IMR-90 (cell line): ENCODE data around the gene GNL2. TPM values are rescaled to one million over a fixed set of nuclear protein-coding genes. Genes with fewer than 3 reads are reported as not detected.

ENCODE experiments used
- ATAC-seq: fragments of 200-7000 bp; cut with Tn5 transposase; 2 replicates; pipeline ENCODE4 v1.9.1; 2020; ENCODE audit warnings: low read depth, mild to moderate bottlenecking, moderate library complexity
- BruUV-seq: library from RNA; stranded (reverse); fragments of 400-500 nt; replicated peaks from 2 replicates; lab custom pipeline; 2021; lab: Mats Ljungman, UMichigan
- CTCF ChIA-PET: fragments of 300-600 bp; formaldehyde crosslinking; extraction: SDS; loops from one replicate; lab custom pipeline; 2021; ENCODE audit warnings: antibody characterized with exemption; lab: Yijun Ruan, JAX
- POLR2A ChIA-PET: fragments of 300-600 bp; sonication (Branson Sonifier 250); formaldehyde crosslinking; loops from one replicate; lab custom pipeline; 2022; ENCODE audit warnings: antibody characterized with exemption; ENCODE audit not compliant: unreplicated experiment; lab: Charles Lee
- DNase-seq: peaks from one replicate; pipeline ENCODE4 v3.0.0; 2013
- H2AFZ ChIP-seq: replicated peaks from 2 replicates; pipeline ENCODE3; 2013; ENCODE audit warnings: low read length, mild to moderate bottlenecking; ENCODE audit not compliant: poor library complexity
- H2AK5ac ChIP-seq: 2 replicates; pipeline ENCODE4 v1.6.1; 2013; ENCODE audit warnings: low read depth, low read length, inconsistent platforms
- H2AK9ac ChIP-seq: replicated peaks from 2 replicates; pipeline ENCODE3; 2013; ENCODE audit warnings: mild to moderate bottlenecking, low read depth, low read length, moderate library complexity; ENCODE audit not compliant: poor library complexity
- H2BK120ac ChIP-seq: 2 replicates; pipeline ENCODE4 v1.6.1; 2013; ENCODE audit warnings: low read depth, low read length, inconsistent platforms
- H2BK15ac ChIP-seq: 3 replicates; pipeline ENCODE4 v1.6.1; 2013; ENCODE audit warnings: low read depth, low read length, inconsistent platforms
- H2BK20ac ChIP-seq: 2 replicates; pipeline ENCODE4 v1.6.1; 2013; ENCODE audit warnings: low read depth, mild to moderate bottlenecking, inconsistent platforms, low read length, moderate library complexity
- H2BK5ac ChIP-seq: 2 replicates; pipeline ENCODE4 v1.6.1; 2013; ENCODE audit warnings: mild to moderate bottlenecking, low read depth, low read length, inconsistent platforms; ENCODE audit not compliant: poor library complexity, severe bottlenecking
- H3K14ac ChIP-seq: replicated peaks from 2 replicates; pipeline ENCODE4 v1.6.1; 2013; ENCODE audit warnings: low read depth, low read length, inconsistent platforms
- H3K18ac ChIP-seq: 2 replicates; pipeline ENCODE4 v1.6.1; 2013; ENCODE audit warnings: low read depth, low read length, control low read depth
- H3K23ac ChIP-seq: 2 replicates; pipeline ENCODE4 v1.6.1; 2013; ENCODE audit warnings: low read depth, low read length, inconsistent platforms
- H3K27ac ChIP-seq: 2 replicates; pipeline ENCODE4 v1.5.1; 2013; ENCODE audit warnings: mild to moderate bottlenecking, control low read depth, low read length; ENCODE audit not compliant: insufficient read depth
- H3K27me3 ChIP-seq: 2 replicates; pipeline ENCODE4 v1.6.1; 2013; ENCODE audit warnings: low read length; ENCODE audit not compliant: control insufficient read depth, insufficient read depth
- H3K36me3 ChIP-seq: 2 replicates; pipeline ENCODE4 v1.6.1; 2013; ENCODE audit warnings: low read length, mixed read lengths; ENCODE audit not compliant: control insufficient read depth, insufficient read depth
- H3K4ac ChIP-seq: 2 replicates; pipeline ENCODE4 v1.6.1; 2013; ENCODE audit warnings: low read depth, low read length, inconsistent platforms
- H3K4me1 ChIP-seq: 2 replicates; pipeline ENCODE4 v1.6.1; 2013; ENCODE audit warnings: low read length, mixed read lengths; ENCODE audit not compliant: control insufficient read depth, insufficient read depth
- H3K4me2 ChIP-seq: 2 replicates; pipeline ENCODE4 v1.6.1; 2013; ENCODE audit warnings: low read depth, mild to moderate bottlenecking, control low read depth, low read length, moderate library complexity
- H3K4me3 ChIP-seq: 2 replicates; pipeline ENCODE4 v1.5.1; 2013; ENCODE audit warnings: low read depth, mild to moderate bottlenecking, control low read depth, low read length, moderate library complexity; ENCODE audit not compliant: insufficient read depth
- H3K56ac ChIP-seq: 2 replicates; pipeline ENCODE4 v1.6.1; 2013; ENCODE audit warnings: low read length, inconsistent platforms; ENCODE audit not compliant: insufficient read depth; ENCODE audit errors: extremely low read depth
- H3K79me1 ChIP-seq, 2 experiments: 2 replicates each; pipeline ENCODE4 v1.6.1; 2013; ENCODE audit warnings: low read length in 2 of 2, inconsistent platforms in 1 of 2, low read depth in 1 of 2
- H3K9ac ChIP-seq: 2 replicates; pipeline ENCODE4 v1.6.1; 2013; ENCODE audit warnings: low read depth, low read length, control low read depth
- H3K9me1 ChIP-seq: 2 replicates; pipeline ENCODE4 v1.6.1; 2013; ENCODE audit warnings: low read length, inconsistent platforms; ENCODE audit not compliant: insufficient read depth
- H3K9me3 ChIP-seq: 2 replicates; pipeline ENCODE4 v1.6.1; 2013; ENCODE audit warnings: low read length; ENCODE audit not compliant: control insufficient read depth, insufficient read depth
- H4K20me1 ChIP-seq: 2 replicates; pipeline ENCODE4 v1.6.1; 2013; ENCODE audit warnings: low read length, inconsistent platforms; ENCODE audit not compliant: insufficient read depth
- H4K5ac ChIP-seq: 2 replicates; pipeline ENCODE4 v1.6.1; 2013; ENCODE audit warnings: mild to moderate bottlenecking, low read depth, low read length, control low read depth
- H4K8ac ChIP-seq, 2 experiments: 2 replicates each; pipeline ENCODE4 v1.6.1; 2013; ENCODE audit warnings: low read depth in 2 of 2, low read length in 2 of 2, control low read depth in 1 of 2, inconsistent platforms in 1 of 2
- H4K91ac ChIP-seq: 2 replicates; pipeline ENCODE4 v1.6.1; 2013; ENCODE audit warnings: low read depth, low read length, inconsistent platforms; ENCODE audit not compliant: insufficient read depth
- CEBPB ChIP-seq: IDR thresholded peaks from 2 replicates; pipeline ENCODE4 v1.6.1; 2012; ENCODE audit warnings: low read depth, low read length, improper control_type of control experiment
- MAZ ChIP-seq: IDR thresholded peaks from 2 replicates; pipeline ENCODE4 v1.6.1; 2012; ENCODE audit warnings: low read depth, mild to moderate bottlenecking, low read length, improper control_type of control experiment, moderate library complexity, borderline replicate concordance
- SMC3 ChIP-seq: fragments of 150-350 bp; IDR thresholded peaks from 2 replicates; pipeline ENCODE4 v1.6.1; 2016; ENCODE audit warnings: low read depth, mild to moderate bottlenecking, antibody characterized with exemption, low read length, moderate library complexity
- WGBS, 2 experiments: methylation state at CpG; one replicate each; pipeline versions ENCODE4 v1.1.5 to v1.1.7; 2013; ENCODE audit warnings: missing lambda C conversion rate in 2 of 2; ENCODE audit not compliant: insufficient read length in 1 of 2; ENCODE audit errors: extremely low coverage in 2 of 2; 5-methylcytosine and 5-hydroxymethylcytosine counted together
- dilution Hi-C: fragments of 300-500 bp; cut with HindIII; formaldehyde crosslinking; loops from one replicate; pipeline ENCODE4 v1.14.3; 2018; ENCODE audit warnings: low sequenced_read_pairs; ENCODE audit not compliant: unreplicated experiment
- in situ Hi-C: fragments of 300-500 bp; cut with MboI; formaldehyde crosslinking; loops from 3 replicates; pipeline ENCODE4 v1.14.3; 2019; ENCODE audit warnings: low sequenced_read_pairs, inconsistent platforms, mixed read lengths
- intact Hi-C: fragments of 100-400 bp; cut with micrococcal nuclease; formaldehyde crosslinking; loops from 2 replicates; pipeline ENCODE4 v1.10.0; 2022
- polyA plus RNA-seq, 3 experiments: library from polyadenylated mRNA; depleted of rRNA; stranded (reverse); fragments of >200 nt; gene quantifications; 2 replicates each; pipeline ENCODE4 v1.2.3, GENCODE V29; 2012; ENCODE audit warnings: low replicate concordance in 1 of 3
- total RNA-seq: library from RNA; depleted of rRNA; stranded (reverse); fragments of >200 nt; gene quantifications from 2 replicates; pipeline ENCODE4 v1.2.3, GENCODE V29; 2012

Gene GNL2
- total and polyA plus RNA-seq, 2 of the 4 experiments (the other 2 are of a cell fraction), result 42.9 to 77.4 TPM

- Histone ChIP-seq H2BK15ac (no peak overlapping the region), H4K5ac (no peak overlapping the region), H2BK5ac (no peak overlapping the region), H3K27ac (no peak overlapping the region), H3K23ac (no peak overlapping the region), H3K56ac (no peak overlapping the region), H3K79me1 (no peaks in the 10 kb centered on the region), H3K18ac (no peak overlapping the region), H2BK120ac (no peak overlapping the region), H3K9ac (no peak overlapping the region), H3K9me3 (no peaks in the 10 kb centered on the region; the same call in 1 of the 2 replicates), H3K36me3 (no peaks in the 10 kb centered on the region), H2AK5ac (no peak overlapping the region), H3K4me2 (no peak overlapping the region), H4K91ac (no peak overlapping the region), H3K4ac (no peak overlapping the region), H4K20me1 (no peaks in the 10 kb centered on the region), H2AFZ (no peak overlapping the region), H3K4me1 (no peaks in the 10 kb centered on the region), H3K9me1 (no peaks in the 10 kb centered on the region), H3K4me3 (no peak overlapping the region), H3K14ac (no peak overlapping the region), H3K27me3 (peaks cover 73% of the 10 kb centered on the region), H2BK20ac (no peak overlapping the region), H2AK9ac (no peak overlapping the region), H4K8ac (no peak overlapping the region)
- ChIA-PET POLR2A (no interaction called here), CTCF (no interaction called here)
- ATAC-seq (no peak), DNase-seq (no peak)
- WGBS, 2 experiments, result no CpG with 5 or more reads among the region's 6 CpGs
- intact Hi-C loops (no loop called here), dilution Hi-C loops (no loop called here), in situ Hi-C loops (no loop called here)
- BruUV-seq, result no TSS peak
- peak; percentile 51; the same call in 1 of the 2 replicates for TF ChIP-seq CEBPB
- TF ChIP-seq MAZ, result no peak
- TF ChIP-seq SMC3, result no peak
These were observed 40.7 kb upstream of the GNL2 start for GRCh38 chr1:37636435-37636834.
